IPS DF 4.7 (cell line): ENCODE measurements around the gene MOCS3.

ENCODE experiments used
- DNase-seq: peaks from one replicate; pipeline ENCODE4 v3.0.0-alpha.2; 2013; ENCODE audit warnings: low spot score; ENCODE audit errors: extremely low read depth

MOCS3 gene

DNA sequence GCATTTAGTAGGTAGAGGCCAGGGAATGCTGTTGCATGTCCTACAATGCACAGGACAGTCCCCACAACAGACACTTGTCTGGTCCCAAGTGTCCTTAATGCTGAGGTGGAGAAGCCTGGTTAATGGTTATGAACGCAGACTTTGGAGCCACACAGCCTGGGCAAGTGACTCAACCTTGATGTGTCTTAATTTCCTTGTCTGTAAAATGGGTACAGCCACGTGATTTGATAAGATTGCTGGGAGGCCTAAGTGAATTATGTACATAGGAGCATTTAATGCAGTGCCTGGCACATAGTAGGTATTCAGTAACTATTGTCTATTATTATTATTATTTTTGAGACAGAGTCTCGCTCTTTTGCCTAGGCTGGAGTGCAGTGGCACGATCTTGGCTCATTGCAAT is 52.9 kb downstream of the MOCS3 start:
- DNase-seq, result no peak

DNA sequence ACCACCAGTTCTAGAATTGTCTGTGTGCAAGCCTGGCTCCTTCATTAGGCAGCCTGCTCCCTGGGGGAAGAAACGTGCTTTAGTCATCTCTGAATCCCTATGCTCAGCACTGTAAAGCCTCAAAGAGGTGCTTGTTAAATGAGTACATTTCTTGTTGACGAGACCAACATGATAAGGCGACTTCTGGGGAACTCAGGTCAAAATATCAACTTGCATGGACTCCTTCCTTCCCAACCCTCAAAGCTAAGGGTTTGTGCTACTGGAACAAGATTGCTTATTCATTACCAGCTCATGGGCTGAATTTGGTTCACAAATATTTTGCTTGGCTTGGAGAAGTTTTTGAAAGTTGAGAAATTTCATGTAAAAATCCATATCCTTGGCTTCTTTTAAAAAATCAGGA is 53.7 kb downstream of the MOCS3 start:
- DNase-seq, result no peak
